GM18511 (cell line): ENCODE data around the gene WFIKKN1.

Experiments
- ATAC-seq: cut with Tn5 transposase; IDR thresholded peaks from one replicate; pipeline ENCODE4 v1.9.1; 2021; ENCODE audit warnings: mild to moderate bottlenecking, moderate library complexity; ENCODE audit not compliant: unreplicated experiment

WFIKKN1 gene

DNA sequence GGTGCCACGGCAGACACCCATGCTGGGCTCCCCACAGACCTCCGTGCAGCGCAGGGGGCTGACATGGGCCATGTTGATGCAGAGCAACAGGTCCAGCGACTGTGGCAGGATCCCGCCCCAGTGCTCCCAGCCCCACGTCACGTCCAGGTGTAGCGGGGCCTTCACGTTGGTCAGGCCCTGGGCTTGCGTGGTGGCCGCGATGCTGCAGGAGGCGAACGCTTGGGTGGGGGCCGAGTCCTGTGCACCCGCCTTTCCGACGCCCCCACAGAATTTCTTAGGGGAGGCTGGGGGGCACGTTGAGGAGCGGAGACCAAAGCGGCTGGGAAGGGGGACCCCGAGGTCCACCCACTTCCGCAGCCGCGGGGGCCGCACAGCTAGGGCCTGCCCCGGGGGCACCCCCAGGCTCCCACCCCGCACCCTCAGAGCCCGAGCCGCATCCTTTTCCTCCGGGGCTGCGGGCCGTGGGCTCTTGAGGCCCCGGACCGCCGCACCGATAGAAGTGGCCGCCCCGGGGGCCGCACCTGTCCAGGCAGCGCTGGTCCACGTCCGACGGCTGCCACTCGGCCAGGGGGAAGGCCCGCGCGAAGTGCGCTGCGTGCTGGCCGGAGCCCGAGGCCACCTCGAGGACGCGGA lies 4.9 kb downstream of the WFIKKN1 start:
- peak; percentile 10 for ATAC-seq

DNA sequence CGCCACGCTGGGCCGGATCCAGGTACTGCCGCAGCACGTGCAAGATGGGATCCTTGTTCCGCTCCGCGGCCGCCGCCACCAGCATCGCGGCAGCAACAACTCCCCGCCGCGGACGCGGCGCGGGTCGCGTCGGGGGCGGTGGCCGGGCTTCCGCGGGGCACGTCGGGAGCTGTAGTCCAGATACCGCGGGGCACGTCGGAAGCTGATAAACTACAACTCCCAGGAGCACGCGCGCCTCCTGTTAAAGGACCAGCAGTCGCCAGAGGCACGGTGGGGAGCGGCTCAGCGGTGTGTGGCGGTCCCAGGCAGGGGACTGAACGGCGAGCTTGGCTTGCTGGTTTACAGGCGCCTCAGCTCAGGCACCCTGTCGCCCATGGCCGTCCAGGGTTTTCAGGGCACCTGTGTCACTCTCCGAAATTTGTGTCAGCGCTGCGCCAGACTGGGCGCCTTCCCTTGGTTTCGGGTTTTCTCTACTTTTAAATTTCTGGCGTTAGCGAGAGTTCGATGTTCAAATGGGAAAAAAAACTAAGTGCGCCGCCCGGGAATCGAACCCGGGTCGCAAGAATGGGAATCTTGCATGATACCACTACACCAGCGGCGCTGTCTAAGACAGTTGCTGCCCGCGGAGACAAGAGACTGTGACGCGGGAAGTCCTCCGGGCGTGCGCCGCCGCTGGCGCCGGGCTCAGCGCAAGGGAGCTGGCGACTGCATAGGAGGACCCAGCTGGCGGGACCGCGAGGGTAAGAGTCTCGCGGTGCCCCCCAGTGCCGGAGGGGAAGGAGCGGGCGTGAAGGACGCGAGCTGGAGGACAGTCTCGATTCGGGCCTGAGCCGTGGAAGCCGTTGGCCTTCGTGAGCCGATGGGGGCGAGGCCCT lies 5.7 kb downstream of the WFIKKN1 start, which contains the start of gene METTL26:
Gene METTL26 (minus strand): TSS at position 100 of the 875 bp plus-strand sequence. CDS start 15 bp downstream, at position 85.
- peak; percentile 75 for ATAC-seq

DNA sequence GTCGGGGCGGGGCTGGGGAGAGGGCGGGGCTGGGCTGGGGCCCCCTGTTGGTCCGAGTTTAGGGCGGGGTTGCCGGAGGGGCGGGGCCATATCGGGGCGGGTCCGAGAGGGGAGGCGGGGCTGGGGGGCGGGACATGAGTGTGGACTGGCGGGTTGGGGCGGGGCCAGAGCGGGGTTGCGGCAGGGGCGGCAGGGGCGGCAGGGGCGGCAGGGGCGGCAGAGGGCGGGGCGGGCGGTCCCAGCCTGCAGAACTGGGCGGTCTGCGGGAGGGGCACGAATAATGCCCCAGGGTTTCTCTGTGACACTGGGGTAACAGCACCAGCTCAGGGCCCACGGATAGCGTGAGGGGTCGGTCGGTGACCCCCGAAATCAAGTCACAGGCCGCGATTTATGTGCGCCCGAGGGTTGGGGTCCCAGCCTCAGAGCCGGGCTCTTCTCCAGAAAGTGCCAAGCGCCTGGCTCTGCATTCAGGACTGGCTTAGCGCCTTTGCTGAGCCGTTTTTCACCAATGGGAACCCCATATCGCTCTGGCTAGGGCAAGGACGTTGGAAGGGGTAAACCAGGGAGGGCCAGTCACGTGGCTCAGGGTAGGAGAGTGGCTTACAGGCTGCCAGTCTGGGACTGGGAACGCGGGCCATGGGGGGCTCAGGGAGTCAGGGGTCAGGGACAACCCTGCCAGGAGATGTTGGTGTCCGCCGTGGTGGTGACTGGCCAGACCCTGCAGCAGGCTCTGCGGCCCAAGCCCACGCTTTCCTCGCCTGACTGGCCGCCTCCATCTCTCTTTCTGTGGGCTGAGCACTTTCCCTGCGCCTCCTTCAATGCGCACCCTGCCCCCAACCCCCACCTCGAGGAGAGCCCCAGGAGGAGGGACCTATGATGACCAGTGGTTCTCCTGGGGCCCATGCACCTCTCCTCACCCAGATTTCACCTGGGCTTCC lies 6.6 kb downstream of the WFIKKN1 start:
- no peak for ATAC-seq

DNA sequence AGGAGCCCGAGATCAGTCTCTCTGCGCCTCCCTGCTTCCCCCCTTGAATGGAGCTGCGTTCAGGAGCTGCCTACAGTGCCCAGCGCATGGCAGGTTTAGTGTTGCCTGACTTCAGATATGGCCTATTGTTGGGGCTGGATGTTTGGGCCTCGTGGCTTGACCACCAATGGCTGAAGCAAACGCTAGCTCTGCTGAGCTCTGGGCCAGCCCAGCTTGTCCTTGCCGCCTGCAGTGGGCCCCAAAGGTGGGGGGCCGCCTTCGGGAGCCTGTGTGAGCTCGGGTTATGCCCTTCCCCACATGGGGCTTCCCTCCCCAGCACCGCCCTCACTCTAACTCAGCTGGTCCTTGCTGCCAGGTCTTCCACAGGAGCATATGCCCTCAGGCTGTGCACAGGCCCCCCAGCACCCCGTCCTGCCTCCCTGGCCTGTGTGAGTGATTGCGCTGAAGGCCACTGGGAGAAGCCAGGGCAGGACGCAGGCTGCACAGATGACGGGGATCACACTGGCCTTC lies 7.3 kb downstream of the WFIKKN1 start:
- ATAC-seq = no peak

DNA sequence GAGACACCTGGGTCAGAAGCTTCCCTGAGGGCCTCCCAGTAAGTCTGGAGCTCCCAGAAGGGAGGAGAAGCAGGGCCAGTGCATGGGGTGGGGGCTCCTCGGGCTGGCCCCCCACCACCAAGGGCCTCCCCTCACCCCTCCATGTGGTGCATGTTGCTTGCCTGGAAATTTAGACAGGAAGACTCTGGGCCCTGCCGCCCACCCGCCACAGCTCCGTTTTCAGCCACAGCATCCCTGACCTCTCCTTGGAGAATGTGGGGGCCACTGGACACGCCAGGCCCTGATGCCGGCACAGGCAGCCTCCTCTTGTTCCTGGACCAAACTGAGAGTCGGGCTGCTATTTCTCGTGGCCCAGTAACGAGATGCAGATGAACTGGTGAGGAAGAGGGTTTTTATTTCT lies 8.1 kb downstream of the WFIKKN1 start:
- no peak for ATAC-seq

DNA sequence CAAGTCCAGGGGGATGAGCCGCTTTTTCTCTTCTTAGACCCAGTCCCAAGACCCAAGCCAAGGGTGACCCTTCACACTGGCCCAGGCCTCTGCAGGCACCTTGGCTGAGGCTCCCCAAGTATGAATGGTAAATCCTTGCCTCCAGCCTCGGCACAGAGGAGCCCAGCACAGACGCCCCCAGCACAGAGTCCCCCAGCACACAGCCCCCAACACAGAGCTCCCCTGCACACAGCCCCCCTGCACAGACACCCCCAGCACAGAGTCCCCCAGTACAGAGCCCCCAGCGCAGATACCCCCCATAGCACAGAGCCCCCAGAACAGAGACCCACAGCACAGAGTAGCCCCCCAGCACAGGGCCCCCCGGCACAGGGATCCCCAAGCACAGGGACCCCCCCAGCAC lies 9.8 kb downstream of the WFIKKN1 start:
- ATAC-seq = no peak

DNA sequence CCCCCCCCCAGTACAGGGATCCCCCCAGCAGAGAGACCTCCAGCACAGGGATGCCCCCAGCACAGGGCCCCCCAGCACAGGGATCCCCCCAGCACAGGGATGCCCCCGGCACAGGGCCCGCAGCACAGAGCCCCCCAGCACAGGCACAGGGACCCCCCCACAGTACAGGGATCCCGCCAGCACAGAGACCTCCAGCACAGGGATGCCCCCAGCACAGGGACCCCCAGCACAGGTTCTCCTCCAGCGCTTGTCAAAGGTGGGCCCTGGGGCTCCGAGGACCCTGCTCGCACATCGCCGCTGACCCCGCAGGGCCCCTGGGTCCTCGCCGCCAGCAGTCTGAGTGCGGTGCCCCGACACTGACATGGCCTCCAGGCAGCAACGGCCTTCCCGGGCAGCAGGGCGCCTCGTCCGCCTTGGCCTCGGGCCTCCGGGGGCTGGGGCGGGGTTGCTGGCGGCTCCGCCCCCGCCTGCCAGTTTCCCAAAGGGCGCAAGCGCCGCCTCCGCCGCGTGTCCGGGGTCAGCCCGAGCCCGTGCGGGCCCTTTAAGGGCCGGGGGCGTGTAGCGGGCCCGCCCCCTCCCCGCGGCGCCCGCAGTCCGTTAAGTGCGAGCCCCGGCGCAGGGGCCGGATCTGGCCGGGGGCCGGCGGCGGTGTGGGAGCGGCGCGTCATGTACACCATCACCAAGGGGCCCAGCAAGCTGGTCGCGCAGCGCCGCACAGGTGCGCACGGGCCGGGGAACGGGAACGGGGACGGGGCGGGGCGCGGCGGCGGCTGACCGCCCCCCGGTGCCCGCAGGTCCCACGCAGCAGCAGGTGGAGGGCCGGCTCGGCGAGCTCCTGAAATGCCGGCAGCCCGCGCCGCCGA lies 10.8 kb downstream of the WFIKKN1 start, which contains the start of gene MCRIP2:
Gene MCRIP2 (plus strand): TSS at position 503 of the 863 bp plus-strand sequence. CDS start 164 bp downstream, at position 667.
- peak; percentile 61 for ATAC-seq

DNA sequence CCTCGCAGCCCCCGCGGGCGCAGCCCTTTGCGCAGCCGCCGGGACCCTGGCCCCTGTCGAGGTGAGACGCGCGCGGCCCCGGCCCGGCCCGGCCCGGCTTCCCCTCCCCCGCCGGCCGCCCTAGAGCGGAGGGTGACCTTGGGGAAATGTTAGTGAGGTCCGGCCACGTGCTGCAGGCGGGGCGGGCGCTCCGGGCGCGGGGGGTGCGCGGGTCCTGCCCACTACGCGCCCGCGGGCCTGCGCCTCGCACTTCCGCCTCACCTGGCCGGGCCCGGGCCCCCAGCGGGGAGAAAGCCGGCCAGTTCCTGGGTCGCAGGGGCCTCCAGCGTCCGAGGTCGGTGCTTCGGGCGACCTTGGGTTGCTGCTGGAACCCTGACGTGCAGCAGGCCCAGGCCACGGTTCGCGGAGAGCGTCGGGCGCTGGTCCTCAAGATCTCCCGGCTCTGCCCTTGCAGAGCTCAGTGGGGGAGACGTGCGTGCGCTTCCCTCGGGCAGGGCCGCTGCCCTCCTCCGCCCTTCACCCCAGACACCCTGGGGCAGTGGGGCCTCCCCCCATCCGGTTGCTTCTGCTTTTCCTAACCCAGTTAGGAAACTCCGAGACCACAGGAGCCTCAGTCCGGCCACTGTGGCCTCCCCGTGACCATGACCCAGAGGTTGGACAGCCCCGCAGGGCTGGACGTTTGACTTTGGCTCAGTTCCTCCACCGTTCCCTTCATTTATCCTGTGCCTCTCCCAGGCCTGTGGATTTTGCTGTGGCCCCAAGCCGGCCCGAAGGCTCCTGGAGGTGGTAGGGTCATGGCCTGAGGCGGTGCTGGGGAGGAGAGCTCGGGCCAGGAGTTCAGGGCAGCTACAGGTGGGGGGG lies 11.6 kb downstream of the WFIKKN1 start:
- peak; percentile 62 for ATAC-seq

DNA sequence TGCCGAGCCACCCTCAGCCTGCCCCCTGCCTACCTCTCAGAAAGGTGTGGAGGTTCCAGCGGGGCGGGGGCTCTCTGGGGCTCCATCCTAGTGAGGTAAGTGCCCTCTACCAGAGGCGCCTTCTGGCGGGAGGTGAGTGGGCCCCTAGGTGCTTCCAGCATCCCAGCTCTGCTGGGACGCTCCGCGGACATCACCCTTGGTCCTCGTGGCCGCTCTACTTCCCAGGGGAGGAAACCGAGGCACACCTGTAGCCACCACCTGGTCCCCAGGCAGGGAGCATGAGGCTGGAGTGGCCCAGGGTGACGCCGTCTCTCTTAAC lies 12.2 kb downstream of the WFIKKN1 start:
- no peak for ATAC-seq

DNA sequence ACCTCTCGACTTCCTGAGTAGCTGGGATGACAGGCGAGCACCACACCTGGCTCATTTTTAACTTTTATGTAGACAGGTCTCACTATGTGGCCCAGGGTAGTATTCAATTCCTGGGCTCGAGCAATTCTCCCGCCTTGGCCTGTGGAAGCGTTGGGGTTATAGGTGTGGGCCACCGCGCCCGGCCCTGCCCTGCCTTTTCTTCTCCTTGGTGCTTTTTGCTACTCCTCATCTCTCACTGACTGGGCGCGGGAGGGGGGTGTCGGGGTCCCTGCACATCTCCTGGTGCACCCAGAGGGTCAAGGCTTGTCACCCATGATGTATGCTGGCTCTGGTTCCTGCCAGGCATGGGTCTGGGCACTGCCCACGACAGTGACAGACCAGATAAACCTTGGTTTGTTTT lies 13.8 kb downstream of the WFIKKN1 start:
- ATAC-seq = no peak

DNA sequence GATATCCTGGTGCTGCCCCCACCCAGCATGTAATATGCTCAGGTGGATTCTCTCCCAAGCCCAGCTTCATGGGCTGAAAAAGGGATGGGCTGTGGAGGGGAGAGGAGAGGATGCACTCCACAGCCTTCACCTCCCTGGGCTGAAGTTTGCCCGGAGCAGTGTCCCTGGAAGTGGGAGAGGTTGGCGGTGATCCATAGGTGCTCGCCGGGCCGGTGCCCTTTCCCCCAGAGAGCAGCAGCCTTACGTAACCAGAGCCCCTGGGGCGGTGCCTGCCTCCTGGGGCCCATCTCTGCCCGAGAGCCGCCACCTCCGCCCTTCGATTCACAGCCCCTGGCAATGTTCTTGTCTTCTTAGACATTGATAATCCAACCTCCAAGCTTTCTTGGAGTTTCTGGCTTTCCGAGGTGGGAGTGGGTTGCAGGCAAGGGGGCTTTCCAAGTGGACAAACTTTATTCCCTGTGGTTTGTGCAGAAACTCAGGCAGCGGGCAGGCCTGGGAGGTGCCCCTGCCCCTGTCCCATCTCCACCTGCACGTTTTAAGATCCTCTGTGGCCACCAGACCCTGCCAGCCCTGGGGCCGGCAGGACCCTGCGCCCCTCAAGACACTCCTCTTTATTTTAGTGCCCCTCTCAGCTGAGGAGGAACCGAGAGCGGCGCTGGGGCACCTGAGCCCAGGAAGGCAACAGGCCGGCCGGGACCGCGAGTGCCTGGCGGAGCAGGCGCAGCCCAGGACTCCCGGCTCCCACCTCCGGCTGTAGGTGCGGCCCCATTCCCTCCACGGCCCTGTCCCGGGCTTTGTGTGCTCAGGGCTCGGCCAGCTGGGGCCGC lies 15.3 kb downstream of the WFIKKN1 start:
- no peak for ATAC-seq

DNA sequence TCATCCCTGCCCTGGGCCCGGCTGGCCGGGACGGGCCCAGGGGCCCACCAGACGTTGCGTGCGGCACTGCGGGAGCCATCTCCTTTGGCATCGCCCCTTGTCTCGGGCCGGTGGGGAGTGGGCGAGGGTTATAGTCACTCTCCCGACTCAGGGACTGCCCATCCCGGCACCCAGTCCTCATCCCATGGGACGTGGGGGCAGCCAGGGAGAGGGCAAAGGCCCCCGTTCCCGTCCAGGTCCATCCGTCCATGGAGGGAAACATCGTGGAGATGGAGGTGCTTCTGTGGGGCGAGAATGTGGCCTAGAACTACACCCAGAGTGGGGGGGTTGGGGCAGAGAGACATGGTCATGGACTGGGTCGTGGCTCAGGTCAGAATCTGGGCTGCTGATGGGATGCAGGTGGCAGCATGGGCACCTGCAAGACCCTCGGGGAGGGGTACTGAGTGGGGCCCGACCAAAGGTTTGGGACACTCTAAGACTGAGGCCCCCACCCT lies 15.9 kb downstream of the WFIKKN1 start:
- no peak for ATAC-seq

DNA sequence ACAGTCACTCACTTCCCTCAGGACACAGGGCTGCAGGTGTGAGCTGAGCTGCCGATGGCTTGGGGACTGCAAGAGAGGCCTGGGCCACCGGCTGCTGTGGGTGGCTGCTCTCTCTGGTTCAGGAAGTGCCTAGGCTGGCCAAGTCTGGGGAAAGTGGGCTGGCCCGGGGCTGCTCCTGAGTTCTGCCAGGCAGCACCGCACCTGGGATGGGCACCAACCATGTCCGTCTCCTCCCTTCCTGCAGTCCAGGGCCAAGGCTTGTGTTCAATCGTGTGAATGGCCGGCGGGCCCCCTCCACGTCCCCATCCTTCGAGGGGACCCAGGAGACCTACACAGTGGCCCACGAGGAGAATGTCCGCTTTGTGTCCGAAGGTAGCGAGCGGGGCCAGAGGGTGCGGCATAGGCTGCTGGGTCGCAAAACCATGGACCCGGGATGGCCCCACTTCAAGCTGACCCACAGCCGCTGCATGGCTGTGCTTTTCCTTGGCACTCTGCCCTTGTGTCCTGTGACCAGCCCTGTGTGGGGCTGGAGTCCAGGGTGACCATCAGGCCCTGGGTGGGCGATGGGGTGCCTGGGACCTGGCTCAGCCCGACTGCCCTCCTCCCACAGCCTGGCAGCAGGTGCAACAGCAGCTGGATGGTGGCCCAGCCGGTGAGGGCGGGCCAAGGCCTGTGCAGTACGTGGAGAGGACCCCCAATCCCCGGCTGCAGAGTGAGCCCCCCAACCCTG lies 16.6 kb downstream of the WFIKKN1 start:
- ATAC-seq = no peak

DNA sequence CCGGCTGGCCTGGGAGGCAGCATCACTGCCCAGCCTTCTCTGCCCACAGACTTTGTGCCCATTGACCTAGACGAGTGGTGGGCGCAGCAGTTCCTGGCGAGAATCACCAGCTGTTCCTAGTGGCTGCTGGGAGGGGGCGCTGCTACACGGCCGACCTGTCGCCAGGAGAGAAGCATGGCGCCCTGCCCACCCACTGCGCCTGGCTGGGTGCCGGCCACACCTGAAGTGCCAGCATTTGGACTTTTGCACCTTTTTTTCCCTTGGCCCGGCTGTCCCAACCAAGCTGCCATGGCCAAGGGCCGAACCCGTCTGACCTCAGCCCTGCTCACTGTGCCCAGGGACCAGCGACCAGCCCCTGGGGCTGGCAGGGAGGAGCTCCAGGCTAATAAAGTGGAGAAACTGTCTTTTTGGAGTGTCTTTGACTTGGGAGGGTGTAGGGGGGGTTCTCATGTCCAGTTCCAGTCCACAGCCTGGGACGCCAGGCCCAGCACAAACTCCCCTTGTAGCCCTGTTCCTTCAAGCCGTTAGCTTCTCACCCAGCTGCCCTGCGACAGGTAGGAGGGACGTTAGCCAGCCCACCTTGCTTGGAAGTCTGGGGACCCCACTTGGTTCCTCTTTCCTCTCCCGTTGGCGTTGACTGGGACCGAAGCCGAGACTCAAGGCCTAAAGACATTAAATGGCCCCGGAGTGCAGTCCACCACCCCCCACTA lies 17.4 kb downstream of the WFIKKN1 start:
- no peak for ATAC-seq

DNA sequence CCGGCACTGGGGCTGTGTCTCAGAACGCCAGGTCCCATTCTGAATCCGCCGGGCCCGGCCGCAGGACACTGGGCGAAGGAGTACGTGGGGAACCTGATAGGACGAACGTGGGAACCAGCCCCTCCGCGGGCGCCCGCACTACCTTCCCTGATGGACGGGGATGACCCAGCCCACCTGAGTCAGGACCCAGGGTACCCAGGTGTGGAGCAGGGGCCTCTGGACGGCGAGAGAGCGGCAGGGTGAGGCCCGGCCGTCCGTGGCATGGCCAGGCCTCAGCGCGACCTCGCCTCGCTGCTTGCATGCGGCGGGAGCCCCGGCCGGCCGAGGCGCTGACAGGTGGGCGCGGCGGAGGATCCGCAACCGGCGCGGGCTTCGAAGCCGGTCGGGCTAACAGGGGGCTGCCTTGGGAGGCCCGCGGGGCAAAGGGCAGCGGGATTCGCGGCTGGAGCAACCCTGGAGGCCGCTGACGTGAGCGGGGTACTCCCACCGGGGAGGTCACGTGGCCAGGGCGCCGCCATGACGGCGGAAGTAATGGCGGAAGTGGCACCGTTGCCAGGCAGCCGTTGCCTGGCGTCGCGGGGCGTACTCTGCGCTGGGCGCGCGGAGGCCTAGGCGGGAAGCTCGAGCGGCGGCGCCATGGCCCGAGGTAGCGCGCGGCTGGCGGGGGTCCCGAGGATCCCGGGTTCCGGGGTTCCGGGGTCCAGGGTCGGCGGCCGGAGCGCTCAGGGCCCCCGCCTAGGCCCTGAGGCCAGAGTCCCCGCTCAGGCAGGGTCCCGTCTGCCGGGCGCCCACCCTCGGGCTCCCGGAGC lies 18.2 kb downstream of the WFIKKN1 start, which contains the start of gene WDR90:
Gene WDR90 (plus strand): TSS at position 585 of the 809 bp plus-strand sequence. CDS start 52 bp downstream, at position 637.
- ATAC-seq = peak; percentile 91

DNA sequence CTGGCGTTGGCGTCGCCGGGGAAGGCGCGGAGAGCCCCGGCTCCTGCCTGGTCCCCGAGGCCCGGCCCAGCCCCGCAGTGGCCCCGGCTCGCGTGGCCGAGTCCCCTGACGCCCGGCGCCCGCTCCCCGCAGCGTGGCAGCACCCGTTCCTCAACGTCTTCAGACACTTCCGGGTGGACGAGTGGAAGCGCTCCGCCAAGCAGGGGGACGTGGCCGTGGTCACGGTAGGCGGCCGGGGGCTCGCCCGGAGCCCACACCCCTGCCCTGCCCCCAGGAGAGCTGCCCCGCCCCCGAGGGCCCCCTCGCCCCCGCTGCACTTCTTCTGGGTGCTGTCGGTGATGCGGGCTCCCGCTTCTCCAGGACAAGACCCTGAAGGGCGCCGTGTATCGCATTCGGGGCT lies 18.8 kb downstream of the WFIKKN1 start:
- ATAC-seq = peak; percentile 15
